Panc1 (cell line): ENCODE results near the gene ZNF367.

Experiments used
- CTCF ChIP-seq: fragments of 450-650 bp; IDR thresholded peaks from 2 replicates; pipeline ENCODE4 v1.5.1; 2017; ENCODE audit warnings: mild to moderate bottlenecking
- POLR2AphosphoS5 ChIP-seq: IDR thresholded peaks from 2 replicates; pipeline ENCODE4 v1.6.1; 2012; ENCODE audit warnings: mild to moderate bottlenecking, low read depth, low read length, moderate library complexity
- TCF7L2 ChIP-seq: IDR thresholded peaks from 2 replicates; pipeline ENCODE4 v1.6.1; 2011; ENCODE audit warnings: mild to moderate bottlenecking, low read depth, low read length, inconsistent platforms
- TF ChIP-seq, protein P1 (sequence below), 2 experiments: IDR thresholded peaks; 2 replicates each; pipeline ENCODE4 v1.6.1; 2011 to 2012; ENCODE audit warnings: low read depth in 2 of 2, control low read depth in 1 of 2, low read length in 1 of 2, mild to moderate bottlenecking in 1 of 2, moderate library complexity in 1 of 2; ENCODE audit not compliant: insufficient read depth in 1 of 2

- no peak for TF ChIP-seq CTCF
- TF ChIP-seq TCF7L2 = no peak
- TF ChIP-seq POLR2AphosphoS5 = no peak
- TF ChIP-seq, protein P1, sequence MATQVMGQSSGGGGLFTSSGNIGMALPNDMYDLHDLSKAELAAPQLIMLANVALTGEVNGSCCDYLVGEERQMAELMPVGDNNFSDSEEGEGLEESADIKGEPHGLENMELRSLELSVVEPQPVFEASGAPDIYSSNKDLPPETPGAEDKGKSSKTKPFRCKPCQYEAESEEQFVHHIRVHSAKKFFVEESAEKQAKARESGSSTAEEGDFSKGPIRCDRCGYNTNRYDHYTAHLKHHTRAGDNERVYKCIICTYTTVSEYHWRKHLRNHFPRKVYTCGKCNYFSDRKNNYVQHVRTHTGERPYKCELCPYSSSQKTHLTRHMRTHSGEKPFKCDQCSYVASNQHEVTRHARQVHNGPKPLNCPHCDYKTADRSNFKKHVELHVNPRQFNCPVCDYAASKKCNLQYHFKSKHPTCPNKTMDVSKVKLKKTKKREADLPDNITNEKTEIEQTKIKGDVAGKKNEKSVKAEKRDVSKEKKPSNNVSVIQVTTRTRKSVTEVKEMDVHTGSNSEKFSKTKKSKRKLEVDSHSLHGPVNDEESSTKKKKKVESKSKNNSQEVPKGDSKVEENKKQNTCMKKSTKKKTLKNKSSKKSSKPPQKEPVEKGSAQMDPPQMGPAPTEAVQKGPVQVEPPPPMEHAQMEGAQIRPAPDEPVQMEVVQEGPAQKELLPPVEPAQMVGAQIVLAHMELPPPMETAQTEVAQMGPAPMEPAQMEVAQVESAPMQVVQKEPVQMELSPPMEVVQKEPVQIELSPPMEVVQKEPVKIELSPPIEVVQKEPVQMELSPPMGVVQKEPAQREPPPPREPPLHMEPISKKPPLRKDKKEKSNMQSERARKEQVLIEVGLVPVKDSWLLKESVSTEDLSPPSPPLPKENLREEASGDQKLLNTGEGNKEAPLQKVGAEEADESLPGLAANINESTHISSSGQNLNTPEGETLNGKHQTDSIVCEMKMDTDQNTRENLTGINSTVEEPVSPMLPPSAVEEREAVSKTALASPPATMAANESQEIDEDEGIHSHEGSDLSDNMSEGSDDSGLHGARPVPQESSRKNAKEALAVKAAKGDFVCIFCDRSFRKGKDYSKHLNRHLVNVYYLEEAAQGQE (IDR thresholded peaks at IDR 0.05; ENCODE audit: insufficient read depth in 1 of 2, low read depth in 2 of 2, low read length in 1 of 2) = no peak
These were observed 5.3 kb upstream of the ZNF367 start for GRCh38 chr9:96423322-96423984.
